Measurements from ENCODE around the gene OCSTAMP.

The OCSTAMP gene

DNA sequence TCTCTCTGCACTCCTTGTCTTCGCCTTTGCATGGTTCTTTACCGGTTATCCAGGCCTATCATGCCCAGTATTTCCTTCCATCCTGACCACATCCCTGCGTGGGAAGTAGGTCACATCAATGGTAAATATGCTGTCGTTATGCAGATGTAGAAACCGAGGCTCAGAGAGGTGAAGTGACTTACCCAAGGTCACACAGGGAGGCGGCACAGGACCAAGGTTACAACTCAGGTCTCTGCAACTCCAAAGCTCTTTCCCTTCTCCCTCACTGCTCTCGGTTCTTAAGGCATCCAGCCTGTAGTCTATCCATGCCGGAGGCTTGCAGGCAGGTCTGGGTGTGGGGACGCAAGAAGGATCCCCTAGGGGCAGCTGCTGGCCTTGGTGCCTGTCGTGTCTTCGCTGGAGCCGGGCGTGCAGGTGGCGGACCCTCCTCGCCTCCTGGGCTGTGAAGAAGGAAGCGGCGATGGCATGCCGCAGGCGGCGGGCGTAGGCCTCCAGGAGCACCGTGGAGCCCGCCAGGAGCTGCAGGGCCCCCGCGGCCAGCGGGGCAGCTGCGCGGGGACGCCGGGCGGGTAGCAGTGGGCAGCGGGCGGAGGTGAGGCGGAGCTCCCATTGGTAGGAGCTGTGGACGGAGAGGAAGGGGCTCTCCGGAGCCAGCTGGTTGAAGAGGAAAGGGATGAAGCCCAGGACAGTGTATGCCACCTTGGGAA lies 9.1 kb downstream of the OCSTAMP start:
- CTCF ChIA-PET: no interaction called here
- no peak for TF ChIP-seq FOXK2 (IDR thresholded peaks at IDR 0.05)
- no peak for TF ChIP-seq TARDBP (IDR thresholded peaks at IDR 0.05)
- no peak for TF ChIP-seq LEF1 (IDR thresholded peaks at IDR 0.05; ENCODE audit: borderline replicate concordance)
- no peak for TF ChIP-seq ARNT (IDR thresholded peaks at IDR 0.05)
- no peak for TF ChIP-seq HDGF (IDR thresholded peaks at IDR 0.05; ENCODE audit: borderline replicate concordance)
- no peak for TF ChIP-seq CTBP1 (IDR thresholded peaks at IDR 0.05; ENCODE audit: borderline replicate concordance)
- TF ChIP-seq SUZ12 (IDR thresholded peaks at IDR 0.05): no peak
- no peak for TF ChIP-seq L3MBTL2 (conservative IDR thresholded peaks at IDR 0.05)
- TF ChIP-seq, protein P1, sequence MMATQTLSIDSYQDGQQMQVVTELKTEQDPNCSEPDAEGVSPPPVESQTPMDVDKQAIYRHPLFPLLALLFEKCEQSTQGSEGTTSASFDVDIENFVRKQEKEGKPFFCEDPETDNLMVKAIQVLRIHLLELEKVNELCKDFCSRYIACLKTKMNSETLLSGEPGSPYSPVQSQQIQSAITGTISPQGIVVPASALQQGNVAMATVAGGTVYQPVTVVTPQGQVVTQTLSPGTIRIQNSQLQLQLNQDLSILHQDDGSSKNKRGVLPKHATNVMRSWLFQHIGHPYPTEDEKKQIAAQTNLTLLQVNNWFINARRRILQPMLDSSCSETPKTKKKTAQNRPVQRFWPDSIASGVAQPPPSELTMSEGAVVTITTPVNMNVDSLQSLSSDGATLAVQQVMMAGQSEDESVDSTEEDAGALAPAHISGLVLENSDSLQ (IDR thresholded peaks at IDR 0.05): no peak
- TF ChIP-seq ZNF384 (IDR thresholded peaks at IDR 0.05): no peak
- no peak for TF ChIP-seq FOXA1 (IDR thresholded peaks at IDR 0.05)
- no peak for TF ChIP-seq NFRKB (IDR thresholded peaks at IDR 0.05)
- TF ChIP-seq ELF4 (IDR thresholded peaks at IDR 0.05): no peak
- DNase-seq (ENCODE audit: extremely low spot score): no peak

DNA sequence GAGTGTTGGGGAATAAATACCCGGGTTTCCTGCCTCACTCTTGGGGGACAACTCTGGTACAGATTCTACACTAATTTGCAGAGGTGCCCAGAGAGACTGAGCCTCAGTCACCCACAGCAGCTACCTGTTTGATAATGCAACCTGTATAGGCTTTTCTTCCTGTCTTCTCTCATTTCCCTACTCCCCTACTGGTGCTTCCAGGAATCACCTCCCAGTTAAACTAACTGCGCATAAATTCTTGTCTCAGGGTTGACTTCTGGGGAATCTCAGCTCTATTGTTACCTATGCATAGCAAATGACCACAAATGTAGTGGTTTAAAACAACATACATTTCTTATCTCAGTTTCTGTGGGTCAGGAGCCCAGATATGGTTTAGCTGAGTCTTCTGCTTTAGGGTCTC lies 11.3 kb downstream of the OCSTAMP start:
- DNase-seq (ENCODE audit: extremely low spot score): no peak
- TF ChIP-seq CTBP1 (IDR thresholded peaks at IDR 0.05; ENCODE audit: borderline replicate concordance): no peak
- TF ChIP-seq ARNT (IDR thresholded peaks at IDR 0.05): no peak
- TF ChIP-seq SP1 (IDR thresholded peaks at IDR 0.05): no peak
- CTCF ChIA-PET: no interaction called here
- POLR2A ChIA-PET: no interaction called here

More for the DNA sequence above, 9.1 kb downstream of the OCSTAMP start:
- POLR2A ChIA-PET: no interaction called here

DNA sequence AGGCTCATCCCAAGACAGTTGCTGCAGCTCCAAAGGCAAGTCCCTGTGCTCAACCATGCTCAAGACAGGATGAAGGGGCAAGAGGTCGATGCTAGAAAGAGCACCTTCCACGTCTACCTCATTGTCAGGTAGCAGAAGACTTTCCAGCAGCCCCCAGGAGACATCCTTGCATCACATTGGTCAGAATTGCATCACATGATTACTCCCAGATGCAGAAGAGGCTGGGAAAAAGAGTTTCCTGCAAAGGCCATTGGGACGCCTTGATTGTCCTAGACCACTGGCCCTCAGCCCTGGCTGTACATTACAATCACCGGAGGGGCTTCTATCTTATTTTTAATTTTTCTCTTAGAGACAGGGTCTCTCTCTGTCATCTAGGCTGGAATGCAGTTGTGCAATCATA lies 19.8 kb downstream of the OCSTAMP start:
- no peak for DNase-seq (ENCODE audit: extremely low spot score)
- TF ChIP-seq, protein P1 (IDR thresholded peaks at IDR 0.05): no peak
- TF ChIP-seq HDGF (IDR thresholded peaks at IDR 0.05; ENCODE audit: borderline replicate concordance): no peak
- TF ChIP-seq TARDBP (IDR thresholded peaks at IDR 0.05): no peak
- TF ChIP-seq FOXK2 (IDR thresholded peaks at IDR 0.05): no peak
- no peak for TF ChIP-seq L3MBTL2 (conservative IDR thresholded peaks at IDR 0.05)
- no peak for TF ChIP-seq LEF1 (IDR thresholded peaks at IDR 0.05; ENCODE audit: borderline replicate concordance)
- TF ChIP-seq CTBP1 (IDR thresholded peaks at IDR 0.05; ENCODE audit: borderline replicate concordance): no peak
- ChIA-PET POLR2A (no interaction called here), CTCF (no interaction called here)

DNA sequence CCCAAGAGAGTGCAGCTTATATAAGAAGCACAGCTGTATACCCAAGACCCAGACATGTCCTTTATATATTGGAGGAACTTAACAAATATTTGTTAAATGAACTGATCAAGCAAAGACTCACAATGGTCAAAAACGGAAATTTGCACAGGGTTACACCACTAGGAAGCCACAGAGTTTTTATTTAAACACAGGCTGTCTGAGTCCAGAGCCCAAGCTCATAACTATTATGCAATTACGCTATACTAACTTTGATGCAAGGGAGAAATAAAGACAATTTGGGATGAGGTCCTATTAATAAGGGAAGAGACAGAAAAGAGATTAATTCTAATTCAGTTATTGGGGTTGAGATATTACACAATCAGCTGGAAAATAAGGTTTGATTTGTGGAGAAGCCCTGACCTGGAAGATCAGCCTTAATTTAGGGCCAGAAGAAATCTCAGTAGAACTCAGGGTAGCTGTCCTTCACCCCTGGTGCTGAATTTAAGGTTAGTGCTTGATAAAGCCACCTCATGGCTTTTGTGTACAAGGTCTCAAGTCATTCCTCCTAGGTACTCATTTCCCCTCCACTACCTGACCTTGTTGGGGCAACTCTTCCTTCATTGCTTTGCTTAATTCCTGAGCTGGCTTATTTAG lies 26.6 kb downstream of the OCSTAMP start:
- TF ChIP-seq FOXK2 (IDR thresholded peaks at IDR 0.05): no peak
- no peak for TF ChIP-seq SUZ12 (IDR thresholded peaks at IDR 0.05)
- no peak for TF ChIP-seq SP1 (IDR thresholded peaks at IDR 0.05)
- no peak for TF ChIP-seq LEF1 (IDR thresholded peaks at IDR 0.05; ENCODE audit: borderline replicate concordance)
- no peak for TF ChIP-seq NFRKB (IDR thresholded peaks at IDR 0.05)
- TF ChIP-seq FOXA1 (IDR thresholded peaks at IDR 0.05): no peak
- no peak for TF ChIP-seq ELF4 (IDR thresholded peaks at IDR 0.05)
- TF ChIP-seq L3MBTL2 (conservative IDR thresholded peaks at IDR 0.05): no peak
- no peak for TF ChIP-seq ARNT (IDR thresholded peaks at IDR 0.05)
- TF ChIP-seq FOXM1 (IDR thresholded peaks at IDR 0.05; ENCODE audit: borderline replicate concordance): no peak
- TF ChIP-seq ZNF384 (IDR thresholded peaks at IDR 0.05): no peak
- TF ChIP-seq, protein P1 (IDR thresholded peaks at IDR 0.05): no peak
- TF ChIP-seq CTBP1 (IDR thresholded peaks at IDR 0.05; ENCODE audit: borderline replicate concordance): no peak
- POLR2A ChIA-PET: no interaction called here
- DNase-seq (ENCODE audit: extremely low spot score): no peak
- CTCF ChIA-PET: interaction anchor here (0.8 to 1.6 kb wide), 3 partner anchors 86 to 159 kb away, joined by 3 to 5 read pairs (median 3); no protein-coding TSS in a partner anchor

DNA sequence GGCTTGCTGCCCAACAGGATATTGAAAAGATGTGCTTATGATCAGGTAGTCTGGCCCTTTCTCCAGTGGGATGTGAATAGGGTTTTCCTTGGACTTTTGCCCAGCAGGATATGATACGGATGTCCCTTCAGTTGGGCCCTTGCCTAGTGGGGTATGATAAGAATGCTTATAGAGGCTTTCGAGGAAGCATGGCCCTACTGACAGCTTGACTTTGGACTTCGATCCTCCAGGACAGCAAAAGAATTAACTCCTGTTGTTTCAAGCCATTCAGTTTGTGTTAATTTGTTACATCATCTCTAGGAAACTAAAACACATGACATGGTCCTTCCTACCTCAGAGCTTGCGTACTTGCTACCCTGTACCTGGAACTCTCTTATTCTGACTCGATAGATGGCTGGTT lies 27.3 kb downstream of the OCSTAMP start:
- ChIA-PET CTCF (interaction anchor here (1.4 to 1.6 kb wide), 2 partner anchors 158 to 160 kb away, joined by 3 to 5 read pairs; no protein-coding TSS in a partner anchor), POLR2A (no interaction called here)
- DNase-seq (ENCODE audit: extremely low spot score): no peak
- TF ChIP-seq BHLHE40 (IDR thresholded peaks at IDR 0.05; ENCODE audit: borderline replicate concordance) (no peak), HDGF (IDR thresholded peaks at IDR 0.05; ENCODE audit: borderline replicate concordance) (no peak), FOXA1 (IDR thresholded peaks at IDR 0.05) (no peak), NFRKB (IDR thresholded peaks at IDR 0.05) (no peak), CTBP1 (IDR thresholded peaks at IDR 0.05; ENCODE audit: borderline replicate concordance) (no peak), FOXK2 (IDR thresholded peaks at IDR 0.05) (no peak), LEF1 (IDR thresholded peaks at IDR 0.05; ENCODE audit: borderline replicate concordance) (no peak), ZNF384 (IDR thresholded peaks at IDR 0.05) (no peak), L3MBTL2 (conservative IDR thresholded peaks at IDR 0.05) (no peak), SUZ12 (IDR thresholded peaks at IDR 0.05) (no peak), ELF4 (IDR thresholded peaks at IDR 0.05) (no peak), ARNT (IDR thresholded peaks at IDR 0.05) (no peak), FOXM1 (IDR thresholded peaks at IDR 0.05; ENCODE audit: borderline replicate concordance) (no peak), SP1 (IDR thresholded peaks at IDR 0.05) (no peak), TARDBP (IDR thresholded peaks at IDR 0.05) (no peak)
- TF ChIP-seq, protein P1 (IDR thresholded peaks at IDR 0.05): no peak
